Panc1 (cell line): ENCODE results near the gene ALG14. TPM values are rescaled to one million over a fixed set of nuclear protein-coding genes. Genes with fewer than 3 reads are reported as not detected.

Source experiments
- ATAC-seq: fragments of 200-7000 bp; cut with Tn5 transposase; 2 replicates; pipeline ENCODE4 v1.9.1; 2020; ENCODE audit warnings: mild to moderate bottlenecking, moderate library complexity
- BruUV-seq: library from RNA; stranded (reverse); fragments of 400-500 nt; replicated peaks from 2 replicates; lab custom pipeline; 2021; lab: Mats Ljungman, UMichigan
- CTCF ChIA-PET: fragments of 300-600 bp; sonication (Branson Sonifier 250); formaldehyde crosslinking; loops from one replicate; lab custom pipeline; 2022; ENCODE audit warnings: antibody characterized with exemption; lab: Charles Lee
- POLR2A ChIA-PET: fragments of 300-600 bp; sonication (Branson Sonifier 250); formaldehyde crosslinking; loops from one replicate; lab custom pipeline; 2022; ENCODE audit warnings: antibody characterized with exemption; lab: Charles Lee
- DNase-seq: peaks from one replicate; pipeline ENCODE4 v3.0.0-alpha.2; 2010; ENCODE audit warnings: low read depth, low spot score
- H3K27ac ChIP-seq: 2 replicates; pipeline ENCODE4 v1.5.1; 2011; ENCODE audit warnings: mild to moderate bottlenecking, low read length, inconsistent platforms
- H3K27me3 ChIP-seq: fragments of 200-500 bp; sonication (Bioruptor generic); 2 replicates; pipeline ENCODE4 v1.6.0; 2014; ENCODE audit warnings: low read length, inconsistent platforms; ENCODE audit not compliant: control insufficient read depth, insufficient read depth
- H3K36me3 ChIP-seq: fragments of 200-500 bp; sonication (Bioruptor generic); 2 replicates; pipeline ENCODE4 v1.5.1; 2014; ENCODE audit warnings: inconsistent platforms, mild to moderate bottlenecking, low read length, moderate library complexity; ENCODE audit not compliant: control insufficient read depth, insufficient read depth
- H3K4me1 ChIP-seq: 2 replicates; pipeline ENCODE4 v1.5.1; 2011; ENCODE audit warnings: inconsistent platforms, mild to moderate bottlenecking, low read length, moderate library complexity; ENCODE audit not compliant: control insufficient read depth, insufficient read depth
- H3K4me3 ChIP-seq, 2 experiments: 2 replicates each; pipeline ENCODE4 v1.5.1; 2011 to 2012; ENCODE audit warnings: low read depth in 2 of 2, low read length in 2 of 2, mild to moderate bottlenecking in 2 of 2, inconsistent platforms in 1 of 2, moderate library complexity in 1 of 2
- H3K9me3 ChIP-seq: fragments of 200-500 bp; sonication (Bioruptor generic); 2 replicates; pipeline ENCODE4 v1.5.1; 2014; ENCODE audit warnings: low read depth, mild to moderate bottlenecking, inconsistent platforms, low read length, moderate library complexity; ENCODE audit not compliant: control insufficient read depth, insufficient read depth
- POLR2AphosphoS5 ChIP-seq: IDR thresholded peaks from 2 replicates; pipeline ENCODE4 v1.6.1; 2012; ENCODE audit warnings: mild to moderate bottlenecking, low read depth, low read length, moderate library complexity
- SIN3A ChIP-seq: IDR thresholded peaks from 2 replicates; pipeline ENCODE4 v1.6.1; 2012; ENCODE audit warnings: low read depth, mild to moderate bottlenecking, low read length, moderate library complexity, borderline replicate concordance; ENCODE audit not compliant: insufficient read depth
- TCF7L2 ChIP-seq: IDR thresholded peaks from 2 replicates; pipeline ENCODE4 v1.6.1; 2011; ENCODE audit warnings: mild to moderate bottlenecking, low read depth, low read length, inconsistent platforms
- in situ Hi-C: cut with HindIII; loops from 2 replicates; pipeline ENCODE4 v1.10.0; 2016; ENCODE audit warnings: low sequenced_read_pairs, low pct_unique_long_range_greater_than_20kb
- intact Hi-C: fragments of 100-400 bp; cut with micrococcal nuclease; formaldehyde crosslinking; loops from one replicate; pipeline ENCODE4 v1.10.0; 2022; ENCODE audit not compliant: unreplicated experiment
- total RNA-seq: library from RNA; stranded (reverse); gene quantifications from one replicate; pipeline ENCODE4 v1.2.1, GENCODE V29; 2021; ENCODE audit not compliant: unreplicated experiment
- TF ChIP-seq, protein P1 (sequence below): fragments of 450-650 bp; IDR thresholded peaks from 2 replicates; pipeline ENCODE4 v1.5.1; 2017; ENCODE audit warnings: mild to moderate bottlenecking
- TF ChIP-seq, protein P2 (sequence below), 2 experiments: IDR thresholded peaks; 2 replicates each; pipeline ENCODE4 v1.6.1; 2011 to 2012; ENCODE audit warnings: low read depth in 2 of 2, control low read depth in 1 of 2, low read length in 1 of 2, mild to moderate bottlenecking in 1 of 2, moderate library complexity in 1 of 2; ENCODE audit not compliant: insufficient read depth in 1 of 2

ALG14 gene
- total RNA-seq, 1 experiment from 2014 or later: 4.1 TPM

DNA sequence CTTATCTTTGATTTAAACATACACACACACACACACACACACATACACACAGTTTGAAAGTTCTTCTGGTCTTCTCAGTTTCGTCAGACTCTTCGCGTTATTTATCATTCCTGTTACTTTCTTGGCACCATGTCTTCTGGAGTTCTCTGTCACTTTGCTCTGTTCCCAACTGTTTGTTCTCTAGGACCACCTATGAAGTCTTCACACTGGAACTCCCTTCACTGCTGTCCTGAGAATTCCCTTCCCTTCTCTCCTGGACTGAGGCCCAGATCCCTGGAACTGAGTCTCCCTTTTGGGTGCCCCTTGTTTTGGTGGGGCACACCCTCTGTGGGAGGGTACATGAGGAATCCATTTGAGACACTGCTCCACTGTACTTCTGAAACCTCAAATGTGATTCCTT lies 30.5 kb downstream of the ALG14 start:
- no peak overlapping the region for H3K27ac ChIP-seq
- no peaks in the 10 kb centered on the region for H3K4me1 ChIP-seq
- ATAC-seq (no peak), DNase-seq (no peak)
- no peaks in the 10 kb centered on the region for H3K27me3 ChIP-seq
- no peaks in the 10 kb centered on the region; the same call in 1 of the 2 replicates for H3K36me3 ChIP-seq
- H3K4me3 ChIP-seq: no peak overlapping the region
- intact Hi-C loops (loop anchor here (2.0 to 5.0 kb wide), 2 partner anchors 115 to 187 kb away; partner anchors contain the start of gene CNN3), in situ Hi-C loops (no loop called here)
- TF ChIP-seq POLR2AphosphoS5: no peak
- no peaks in the 10 kb centered on the region for H3K9me3 ChIP-seq
- POLR2A ChIA-PET: no interaction called here
- CTCF ChIA-PET: interaction anchor here (0.6 to 1.7 kb wide), 4 partner anchors 81 to 191 kb away, joined by 3 to 40 read pairs (median 6); partner anchors contain the start of gene RWDD3
- BruUV-seq: no TSS peak

DNA sequence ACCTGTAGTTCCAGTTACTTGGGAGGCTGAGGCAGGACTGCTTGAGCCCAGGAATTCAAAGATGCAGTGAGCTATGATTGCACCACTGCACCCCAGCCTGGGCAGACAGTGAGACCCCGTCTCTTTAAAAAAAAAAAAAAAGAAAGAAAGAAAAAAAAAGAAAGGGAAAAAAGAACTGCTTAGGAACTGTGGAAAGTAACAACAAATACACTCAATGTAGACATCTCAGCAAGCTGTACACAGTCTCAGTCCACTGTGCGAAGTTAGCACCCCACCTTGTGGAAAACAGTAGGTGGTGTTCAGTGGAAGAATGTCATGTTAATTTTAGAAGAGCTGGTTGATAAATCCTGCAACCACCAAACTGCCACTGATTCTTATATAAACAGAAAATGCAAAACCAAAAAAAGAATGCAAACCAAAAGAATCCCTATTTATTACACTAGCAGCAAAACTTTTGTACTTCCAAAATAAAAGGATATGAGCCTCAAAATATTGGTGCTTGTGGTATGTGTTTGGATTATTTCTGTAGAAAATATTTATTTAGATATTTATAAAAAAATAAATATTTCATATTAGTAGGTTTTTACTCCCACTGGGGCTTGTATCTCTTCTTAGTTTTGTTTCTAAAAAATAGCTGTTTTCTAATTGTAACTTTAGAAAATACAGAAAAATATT lies 31.1 kb downstream of the ALG14 start:
- ChIA-PET CTCF (interaction anchor here (0.6 to 1.7 kb wide), 9 partner anchors 23 to 203 kb away, joined by 3 to 40 read pairs (median 6); partner anchors contain the start of gene RWDD3), POLR2A (interaction anchor here (0.6 to 0.7 kb wide), 2 partner anchors 96 to 197 kb away, joined by 5 to 6 read pairs; no protein-coding TSS in a partner anchor)
- BruUV-seq: no TSS peak
- H3K36me3 ChIP-seq: no peaks in the 10 kb centered on the region; the same call in 1 of the 2 replicates
- no peak overlapping the region for H3K27ac ChIP-seq
- peak; percentile 82 for ATAC-seq
- no peaks in the 10 kb centered on the region for H3K4me1 ChIP-seq
- no peaks in the 10 kb centered on the region for H3K9me3 ChIP-seq
- DNase-seq: peak; percentile 32
- TF ChIP-seq POLR2AphosphoS5 (no peak), SIN3A (no peak), TCF7L2 (no peak)
- TF ChIP-seq, protein P1, sequence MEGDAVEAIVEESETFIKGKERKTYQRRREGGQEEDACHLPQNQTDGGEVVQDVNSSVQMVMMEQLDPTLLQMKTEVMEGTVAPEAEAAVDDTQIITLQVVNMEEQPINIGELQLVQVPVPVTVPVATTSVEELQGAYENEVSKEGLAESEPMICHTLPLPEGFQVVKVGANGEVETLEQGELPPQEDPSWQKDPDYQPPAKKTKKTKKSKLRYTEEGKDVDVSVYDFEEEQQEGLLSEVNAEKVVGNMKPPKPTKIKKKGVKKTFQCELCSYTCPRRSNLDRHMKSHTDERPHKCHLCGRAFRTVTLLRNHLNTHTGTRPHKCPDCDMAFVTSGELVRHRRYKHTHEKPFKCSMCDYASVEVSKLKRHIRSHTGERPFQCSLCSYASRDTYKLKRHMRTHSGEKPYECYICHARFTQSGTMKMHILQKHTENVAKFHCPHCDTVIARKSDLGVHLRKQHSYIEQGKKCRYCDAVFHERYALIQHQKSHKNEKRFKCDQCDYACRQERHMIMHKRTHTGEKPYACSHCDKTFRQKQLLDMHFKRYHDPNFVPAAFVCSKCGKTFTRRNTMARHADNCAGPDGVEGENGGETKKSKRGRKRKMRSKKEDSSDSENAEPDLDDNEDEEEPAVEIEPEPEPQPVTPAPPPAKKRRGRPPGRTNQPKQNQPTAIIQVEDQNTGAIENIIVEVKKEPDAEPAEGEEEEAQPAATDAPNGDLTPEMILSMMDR: peak; percentile 70
- no peak overlapping the region for H3K4me3 ChIP-seq
- intact Hi-C loops: loop anchor here (2.0 to 5.0 kb wide), 2 partner anchors 114 to 187 kb away; partner anchors contain the start of gene CNN3
- no peaks in the 10 kb centered on the region for H3K27me3 ChIP-seq
- in situ Hi-C loops: no loop called here

DNA sequence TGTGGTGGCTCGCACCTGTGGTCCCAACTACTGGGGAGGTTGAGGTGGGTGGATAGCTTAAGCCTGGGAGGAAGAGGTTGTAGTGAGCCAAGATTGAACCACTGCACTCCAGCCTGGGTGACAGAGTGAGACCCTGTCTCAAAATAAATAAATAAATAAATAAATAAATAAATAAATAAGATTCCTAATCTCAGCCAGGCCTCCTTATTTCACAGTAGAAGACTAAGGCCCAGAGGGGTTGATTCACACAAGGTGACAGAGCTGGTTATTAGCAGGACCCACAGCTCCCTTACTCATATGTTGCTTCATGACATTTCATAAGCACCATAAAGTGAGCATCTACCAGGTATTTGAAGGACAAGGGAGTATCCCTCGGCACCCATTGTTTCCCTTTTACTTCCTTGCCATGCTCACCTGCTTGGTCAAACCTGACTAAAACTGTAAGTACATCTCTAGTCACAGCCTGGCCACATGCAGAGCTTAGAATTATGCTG lies 32.7 kb downstream of the ALG14 start:
- ChIA-PET POLR2A (no interaction called here), CTCF (no interaction called here)
- Histone ChIP-seq H3K4me1 (no peaks in the 10 kb centered on the region), H3K27ac (no peak overlapping the region), H3K9me3 (no peaks in the 10 kb centered on the region), H3K27me3 (no peaks in the 10 kb centered on the region), H3K36me3 (no peaks in the 10 kb centered on the region; the same call in 1 of the 2 replicates), H3K4me3 (no peak overlapping the region)
- TF ChIP-seq TCF7L2 (no peak), SIN3A (no peak), POLR2AphosphoS5 (no peak)
- TF ChIP-seq, protein P1: no peak
- TF ChIP-seq, protein P2, sequence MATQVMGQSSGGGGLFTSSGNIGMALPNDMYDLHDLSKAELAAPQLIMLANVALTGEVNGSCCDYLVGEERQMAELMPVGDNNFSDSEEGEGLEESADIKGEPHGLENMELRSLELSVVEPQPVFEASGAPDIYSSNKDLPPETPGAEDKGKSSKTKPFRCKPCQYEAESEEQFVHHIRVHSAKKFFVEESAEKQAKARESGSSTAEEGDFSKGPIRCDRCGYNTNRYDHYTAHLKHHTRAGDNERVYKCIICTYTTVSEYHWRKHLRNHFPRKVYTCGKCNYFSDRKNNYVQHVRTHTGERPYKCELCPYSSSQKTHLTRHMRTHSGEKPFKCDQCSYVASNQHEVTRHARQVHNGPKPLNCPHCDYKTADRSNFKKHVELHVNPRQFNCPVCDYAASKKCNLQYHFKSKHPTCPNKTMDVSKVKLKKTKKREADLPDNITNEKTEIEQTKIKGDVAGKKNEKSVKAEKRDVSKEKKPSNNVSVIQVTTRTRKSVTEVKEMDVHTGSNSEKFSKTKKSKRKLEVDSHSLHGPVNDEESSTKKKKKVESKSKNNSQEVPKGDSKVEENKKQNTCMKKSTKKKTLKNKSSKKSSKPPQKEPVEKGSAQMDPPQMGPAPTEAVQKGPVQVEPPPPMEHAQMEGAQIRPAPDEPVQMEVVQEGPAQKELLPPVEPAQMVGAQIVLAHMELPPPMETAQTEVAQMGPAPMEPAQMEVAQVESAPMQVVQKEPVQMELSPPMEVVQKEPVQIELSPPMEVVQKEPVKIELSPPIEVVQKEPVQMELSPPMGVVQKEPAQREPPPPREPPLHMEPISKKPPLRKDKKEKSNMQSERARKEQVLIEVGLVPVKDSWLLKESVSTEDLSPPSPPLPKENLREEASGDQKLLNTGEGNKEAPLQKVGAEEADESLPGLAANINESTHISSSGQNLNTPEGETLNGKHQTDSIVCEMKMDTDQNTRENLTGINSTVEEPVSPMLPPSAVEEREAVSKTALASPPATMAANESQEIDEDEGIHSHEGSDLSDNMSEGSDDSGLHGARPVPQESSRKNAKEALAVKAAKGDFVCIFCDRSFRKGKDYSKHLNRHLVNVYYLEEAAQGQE (IDR thresholded peaks at IDR 0.05; ENCODE audit: insufficient read depth in 1 of 2, low read depth in 2 of 2, low read length in 1 of 2): no peak
- intact Hi-C loops (loop anchor here (5.0 kb wide), 1 partner anchor 113 kb away; the partner anchor contains the start of gene CNN3), in situ Hi-C loops (no loop called here)
- BruUV-seq: no TSS peak
- ATAC-seq (no peak), DNase-seq (no peak)
